ENCODE measurements around the gene IZUMO4. TPM values are rescaled to one million over a fixed set of nuclear protein-coding genes. Genes with fewer than 3 reads are reported as not detected.

Gene IZUMO4
- total and polyA plus RNA-seq, 11 donors = 1.7 to 6.2 (median 2.6) TPM; not detected in 1

DNA sequence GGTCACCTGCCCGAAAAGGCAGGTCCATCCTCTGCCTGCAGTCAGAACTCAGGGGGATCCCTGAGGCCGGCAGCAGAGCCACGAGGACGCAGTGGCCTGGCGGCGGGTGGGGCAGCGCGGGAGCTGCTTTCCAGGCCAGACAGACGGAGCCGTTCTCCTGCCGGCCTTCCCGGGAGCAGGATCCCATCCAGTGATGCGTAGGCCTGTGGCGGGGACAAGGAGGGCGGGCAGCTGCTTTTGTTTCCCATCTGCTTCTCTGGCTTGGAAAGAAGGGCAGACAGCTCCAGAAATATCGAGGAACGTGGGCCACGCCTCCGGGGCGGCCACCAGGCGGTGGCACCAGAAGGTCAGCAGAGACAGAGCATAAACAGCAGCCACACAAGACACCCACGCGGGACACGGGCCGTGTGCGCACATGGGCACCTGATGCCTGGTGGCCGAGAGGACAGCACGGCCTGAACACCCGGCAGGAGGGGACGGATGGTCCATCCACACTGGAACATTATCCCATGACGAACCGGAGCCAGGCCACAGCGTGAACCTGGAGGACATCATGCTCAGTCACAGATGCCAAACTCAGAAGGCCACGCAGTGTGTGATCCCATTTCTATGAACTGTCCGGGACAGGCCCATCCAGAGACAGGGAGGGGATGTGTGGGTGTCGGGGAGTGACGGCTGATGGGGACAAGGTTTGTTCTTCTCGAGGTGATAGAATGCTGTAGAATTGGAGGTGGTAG lies 31.8 kb upstream of the IZUMO4 start:
- Histone ChIP-seq H3K27ac (peak overlapping the region; percentile 71 to 100 (median 87)), H3K4me3 (peak overlapping the region in 8 of 12 donors; percentile 2 to 42 (median 18)), H3K36me3 (no peaks in the 10 kb centered on the region), H3K4me1 (peaks cover 3 to 51% (median 33%) of the 10 kb centered on the region in 12 donors), H3K27me3 (no peaks in the 10 kb centered on the region), H3K9me3 (no peaks in the 10 kb centered on the region)
- peak in 3 of 12 donors; percentile 16 to 19 (median 19) for TF ChIP-seq CTCF (IDR thresholded peaks at IDR 0.05)
- TF ChIP-seq POLR2A (IDR thresholded peaks at IDR 0.05) = peak in 1 of 2 donors; percentile 61
- intact Hi-C loops (cut with DNase I) = loop anchor here in 2 of 10 donors (5.0 to 10.0 kb wide), 3 partner anchors 133 to 200 kb away; partner anchors contain the start of gene KLF16 (in 1 of the 2)
- 44 to 54% (median 51%) methylated on average over 22 to 38 of the region's 38 CpGs for WGBS, 4 donors
- DNase-seq (peak in 3 of 5 donors; percentile 67 to 73 (median 72)), ATAC-seq (peak; percentile 15 to 55 (median 40))

DNA sequence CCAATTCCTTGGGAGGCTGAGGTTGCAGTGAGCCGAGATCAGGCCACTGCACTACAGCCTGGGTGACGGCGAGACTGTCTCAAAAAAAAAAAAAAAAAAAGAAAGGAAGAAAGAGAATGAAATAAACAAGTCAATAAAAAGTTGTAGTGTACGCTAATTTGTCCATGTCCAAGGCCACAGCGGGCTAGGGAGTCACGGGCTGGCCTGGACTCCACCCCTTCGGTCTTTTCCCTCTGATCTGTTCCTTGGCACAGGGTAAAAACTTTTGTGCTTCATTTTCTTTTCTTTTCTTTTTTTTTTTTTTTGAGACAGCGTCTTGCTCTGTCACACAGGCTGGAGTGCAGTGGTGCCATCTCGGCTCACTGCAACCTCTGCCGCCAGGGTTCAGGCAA lies 26.3 kb upstream of the IZUMO4 start:
- H3K27ac ChIP-seq = no peak overlapping the region
- TF ChIP-seq POLR2A (IDR thresholded peaks at IDR 0.05) (no peak), CTCF (IDR thresholded peaks at IDR 0.05) (no peak)
- no peaks in the 10 kb centered on the region for H3K9me3 ChIP-seq
- intact Hi-C loops (cut with DNase I) = loop anchor here in 3 of 10 donors (2.0 to 10.0 kb wide), 4 partner anchors 50 to 143 kb away; no protein-coding TSS in a partner anchor
- 91 to 93% (median 92%) methylated on average over 10 of the region's 10 CpGs for whole genome bisulfite sequencing, 4 donors
- no peaks in the 10 kb centered on the region for H3K27me3 ChIP-seq
- no peak overlapping the region for H3K4me3 ChIP-seq
- ATAC-seq (no peak), DNase-seq (no peak)
- peaks cover 0 to 51% (median 45%) of the 10 kb centered on the region in 9 donors for H3K36me3 ChIP-seq
- H3K4me1 ChIP-seq = peaks cover 0 to 38% (median 8%) of the 10 kb centered on the region in 12 donors

GRCh38 chr19:2070986-2071673 lies 25.6 kb upstream of the IZUMO4 start:
- Histone ChIP-seq H3K9me3 (no peaks in the 10 kb centered on the region), H3K4me3 (no peak overlapping the region), H3K27ac (no peak overlapping the region), H3K36me3 (peaks cover 0 to 57% (median 52%) of the 10 kb centered on the region in 9 donors), H3K4me1 (peaks cover 0 to 38% (median 7%) of the 10 kb centered on the region in 12 donors), H3K27me3 (no peaks in the 10 kb centered on the region)
- TF ChIP-seq CTCF (IDR thresholded peaks at IDR 0.05) = no peak
- no peak for TF ChIP-seq POLR2A (IDR thresholded peaks at IDR 0.05)
- DNase-seq = no peak
- intact Hi-C loops (cut with DNase I) = loop anchor here in 3 of 10 donors (2.0 to 10.0 kb wide), 4 partner anchors 50 to 144 kb away; no protein-coding TSS in a partner anchor
- WGBS, 4 donors = 89 to 92% (median 90%) methylated on average over 15 to 19 of the region's 19 CpGs
- ATAC-seq = peak in 1 of 4 donors; percentile 18

Measured in heart left ventricle (tissue), 16 donors.